OCI-LY1 (cell line): ENCODE data around the gene DDR1.
"Not testable (repeated sequence)": the region's sequence is repeated elsewhere in the genome, so short reads cannot be mapped to it uniquely, and the experiment has no call there.

Source experiments
- CTCF ChIP-seq: fragments of 200-600 bp; sonication (generic), shearing (Covaris generic); IDR thresholded peaks from 2 replicates; pipeline ENCODE4 v1.5.1; 2017; ENCODE audit warnings: mild to moderate bottlenecking, antibody characterized with exemption, low read length, moderate library complexity, mixed read lengths
- EZH2 ChIP-seq: fragments of 200-600 bp; sonication (generic), shearing (Covaris generic); IDR thresholded peaks from 2 replicates; pipeline ENCODE4 v1.8.0; 2017; ENCODE audit warnings: borderline replicate concordance, mixed run types, mild to moderate bottlenecking, antibody characterized with exemption, low read length, moderate library complexity, mixed read lengths

DNA sequence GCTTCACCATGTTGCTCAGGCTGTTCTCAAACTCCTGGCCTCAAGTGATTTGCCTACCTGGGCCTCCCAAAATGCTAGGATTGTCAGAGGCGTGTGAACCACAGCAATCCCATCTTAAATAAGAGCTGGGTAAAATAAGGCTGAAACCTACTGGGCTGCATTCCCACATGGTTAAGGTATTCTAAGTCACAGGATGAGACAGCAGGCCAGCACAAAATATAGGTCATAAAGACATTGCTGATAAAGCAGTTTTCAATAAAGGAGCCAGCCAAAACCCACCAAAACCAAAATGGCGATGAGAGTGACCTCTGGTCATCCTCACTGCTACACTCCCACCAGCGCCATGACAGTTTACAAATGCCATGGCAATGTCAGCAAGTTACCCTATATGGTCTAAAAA, 10.5 kb upstream of the DDR1 start:
- TF ChIP-seq CTCF, EZH2: not testable (repeated sequence)
